ENCODE data around the gene ZNF428.

ZNF428 gene

GRCh38 chr19:43561139-43561970, 58.1 kb downstream of the ZNF428 start:
- DNase-seq = no peak

DNA sequence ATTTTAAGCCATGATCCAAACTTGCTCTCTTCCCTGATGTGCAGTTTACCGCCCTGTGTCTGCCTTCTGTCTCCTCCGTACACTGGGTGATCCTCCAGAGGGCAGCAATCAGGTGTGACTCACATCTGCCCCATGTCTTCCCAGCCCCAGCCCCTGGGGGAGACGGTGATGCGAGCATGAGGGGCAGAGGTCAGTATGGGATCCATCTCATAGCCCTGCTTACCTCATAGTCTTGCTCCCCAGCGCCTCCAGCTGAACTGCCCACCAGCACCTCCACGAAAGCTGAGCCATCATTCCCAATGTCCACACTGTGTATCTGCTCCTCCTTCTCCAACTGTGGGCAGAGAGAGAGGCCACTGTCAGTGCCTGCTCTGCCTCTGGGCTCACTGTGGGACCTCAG, 58.7 kb downstream of the ZNF428 start:
- DNase-seq = no peak

Data from GOT3 (cell line).